ENCODE measurements around the gene TUBD1. TPM values are rescaled to one million over a fixed set of nuclear protein-coding genes. Genes with fewer than 3 reads are reported as not detected.

The TUBD1 gene
- total RNA-seq, 1 experiment from 2014 or later: 5.2 TPM

GRCh38 chr17:59832883-59833379 lies 59.8 kb downstream of the TUBD1 start:
- Mint-ChIP-seq H3K9me3 (ENCODE audit: unreplicated experiment) (no peaks in the 10 kb centered on the region), H3K4me3 (ENCODE audit: unreplicated experiment) (no peak overlapping the region), H3K4me1 (ENCODE audit: insufficient read depth, unreplicated experiment) (peaks cover 26% of the 10 kb centered on the region), H3K36me3 (ENCODE audit: insufficient read depth, unreplicated experiment) (peaks cover 11% of the 10 kb centered on the region), H3K27me3 (ENCODE audit: insufficient read depth, unreplicated experiment) (no peaks in the 10 kb centered on the region), H3K27ac (ENCODE audit: low read depth, unreplicated experiment) (no peak overlapping the region)
- TF ChIP-seq CTCF (IDR thresholded peaks at IDR 0.05; ENCODE audit: unreplicated experiment): no peak
- no TSS peak for BruUV-seq (replicated peaks)
- no peak for DNase-seq (ENCODE audit: unreplicated experiment)
- ChIA-PET CTCF (interaction anchor here (0.6 to 1.0 kb wide), 4 partner anchors 26 to 81 kb away, joined by 3 to 5 read pairs (median 4); no protein-coding TSS in a partner anchor), POLR2A (interaction anchor here (1.5 to 2.4 kb wide), 5 partner anchors 15 to 63 kb away, joined by 3 to 9 read pairs (median 6); no protein-coding TSS in a partner anchor)
- intact Hi-C loops (cut with micrococcal nuclease): no loop called here

GRCh38 chr17:59830846-59831486 lies 61.8 kb downstream of the TUBD1 start:
- Mint-ChIP-seq H3K9me3 (ENCODE audit: unreplicated experiment) (no peaks in the 10 kb centered on the region), H3K4me1 (ENCODE audit: insufficient read depth, unreplicated experiment) (peaks cover 18% of the 10 kb centered on the region), H3K4me3 (ENCODE audit: unreplicated experiment) (no peak overlapping the region), H3K27me3 (ENCODE audit: insufficient read depth, unreplicated experiment) (no peaks in the 10 kb centered on the region), H3K36me3 (ENCODE audit: insufficient read depth, unreplicated experiment) (peaks cover 4% of the 10 kb centered on the region), H3K27ac (ENCODE audit: low read depth, unreplicated experiment) (peak overlapping the region; percentile 94)
- no peak for TF ChIP-seq CTCF (IDR thresholded peaks at IDR 0.05; ENCODE audit: unreplicated experiment)
- intact Hi-C loops (cut with micrococcal nuclease): no loop called here
- ChIA-PET CTCF (interaction anchor here (0.6 to 1.5 kb wide), 2 partner anchors 14 to 23 kb away, joined by 3 to 4 read pairs; no protein-coding TSS in a partner anchor), POLR2A (interaction anchor here (0.6 to 8.3 kb wide), 12 partner anchors 9 to 176 kb away, joined by 3 to 121 read pairs (median 4); no protein-coding TSS in a partner anchor)
- DNase-seq (ENCODE audit: unreplicated experiment): no peak
- BruUV-seq (replicated peaks): no TSS peak

GRCh38 chr17:59830007-59830630 lies 62.6 kb downstream of the TUBD1 start:
- peaks cover 3% of the 10 kb centered on the region for H3K36me3 Mint-ChIP-seq (ENCODE audit: insufficient read depth, unreplicated experiment)
- ChIA-PET POLR2A (interaction anchor here (0.6 to 8.3 kb wide), 11 partner anchors 10 to 1199 kb away, joined by 3 to 121 read pairs (median 14); no protein-coding TSS in a partner anchor), CTCF (interaction anchor here (1.0 to 1.5 kb wide), 2 partner anchors 11 to 22 kb away, joined by 4 read pairs; no protein-coding TSS in a partner anchor)
- intact Hi-C loops (cut with micrococcal nuclease): no loop called here
- no TSS peak for BruUV-seq (replicated peaks)
- no peaks in the 10 kb centered on the region for H3K27me3 Mint-ChIP-seq (ENCODE audit: insufficient read depth, unreplicated experiment)
- peak overlapping the region; percentile 94 for H3K27ac Mint-ChIP-seq (ENCODE audit: low read depth, unreplicated experiment)
- H3K4me3 Mint-ChIP-seq (ENCODE audit: unreplicated experiment): peak overlapping the region; percentile 61
- DNase-seq (ENCODE audit: unreplicated experiment): peak; percentile 72
- no peaks in the 10 kb centered on the region for H3K9me3 Mint-ChIP-seq (ENCODE audit: unreplicated experiment)
- H3K4me1 Mint-ChIP-seq (ENCODE audit: insufficient read depth, unreplicated experiment): peaks cover 24% of the 10 kb centered on the region
- no peak for TF ChIP-seq CTCF (IDR thresholded peaks at IDR 0.05; ENCODE audit: unreplicated experiment)
